Loucy (cell line): ENCODE results near the gene ELL.

Experiments
- CTCF ChIP-seq: fragments of 200-600 bp; sonication (generic); conservative IDR thresholded peaks from 2 replicates; pipeline ENCODE4 v1.5.1; 2014; ENCODE audit warnings: mild to moderate bottlenecking, antibody characterized with exemption, low read length
- EZH2phosphoT487 ChIP-seq: fragments of 200-600 bp; IDR thresholded peaks from 2 replicates; pipeline ENCODE4 v1.6.1; 2018; ENCODE audit warnings: antibody characterized with exemption, mild to moderate bottlenecking, moderate library complexity, borderline replicate concordance

GRCh38 chr19:18438331-18439024 lies 83.4 kb downstream of the ELL start:
- TF ChIP-seq CTCF (no peak), EZH2phosphoT487 (no peak)
